ENCODE results near the gene OR4C5.
"Not testable (repeated sequence)": the region's sequence is repeated elsewhere in the genome, so short reads cannot be mapped to it uniquely, and the experiment has no call there.

Gene OR4C5

GRCh38 chr11:48366365-48366764 is at the start of gene OR4C5:
Gene OR4C5, minus strand, starts transcription at chr11:48366465. Its CDS starts 0 bp downstream, at chr11:48366465.
- DNase-seq (ENCODE audit: low spot score), result no peak

GRCh38 chr11:48384670-48385069 is 18.4 kb upstream of the OR4C5 start:
- DNase-seq (ENCODE audit: low spot score), result no peak

- DNase-seq (ENCODE audit: low spot score), result not testable (repeated sequence)
Measured at GRCh38 chr11:48384151-48384550, 17.9 kb upstream of the OR4C5 start.

GRCh38 chr11:48361289-48361688 is 5.0 kb downstream of the OR4C5 start:
- DNase-seq (ENCODE audit: low spot score), result not testable (repeated sequence)

- DNase-seq (ENCODE audit: low spot score), result no peak
Measured at GRCh38 chr11:48354677-48355076, 11.6 kb downstream of the OR4C5 start.

- no peak for DNase-seq (ENCODE audit: low spot score)
Measured at GRCh38 chr11:48354013-48354412, 12.3 kb downstream of the OR4C5 start.

GRCh38 chr11:48346286-48346685 is 20.0 kb downstream of the OR4C5 start:
- not testable (repeated sequence) for DNase-seq (ENCODE audit: low spot score)

- not testable (repeated sequence) for DNase-seq (ENCODE audit: low spot score)
Measured at GRCh38 chr11:48342505-48342904, 23.8 kb downstream of the OR4C5 start.

- DNase-seq (ENCODE audit: low spot score), result no peak
Measured at GRCh38 chr11:48341466-48341865, 24.8 kb downstream of the OR4C5 start.

GRCh38 chr11:48324620-48325019 is 41.6 kb downstream of the OR4C5 start, which contains the start of gene OR4C3:
Gene OR4C3, plus strand, starts transcription at chr11:48324920. Its CDS starts 102 bp downstream, at chr11:48325022.
- not testable (repeated sequence) for DNase-seq (ENCODE audit: low spot score)

GRCh38 chr11:48319813-48320212 is 46.5 kb downstream of the OR4C5 start:
- not testable (repeated sequence) for DNase-seq (ENCODE audit: low spot score)
